WTC11 (cell line): ENCODE results near the gene PPDPF.

Experiments used
- CTCF ChIP-seq: fragments of 200-600 bp; IDR thresholded peaks from 2 replicates; pipeline ENCODE4 v1.8.0; 2022; ENCODE audit warnings: antibody characterized with exemption
- TF ChIP-seq, protein P1 (sequence below): sonication (generic); formaldehyde crosslinking; IDR thresholded peaks from 2 replicates; pipeline ENCODE4 v1.8.1; 2022; ENCODE audit warnings: mild to moderate bottlenecking, moderate library complexity, missing genetic modification reagents

- TF ChIP-seq CTCF: no peak
- TF ChIP-seq, protein P1, sequence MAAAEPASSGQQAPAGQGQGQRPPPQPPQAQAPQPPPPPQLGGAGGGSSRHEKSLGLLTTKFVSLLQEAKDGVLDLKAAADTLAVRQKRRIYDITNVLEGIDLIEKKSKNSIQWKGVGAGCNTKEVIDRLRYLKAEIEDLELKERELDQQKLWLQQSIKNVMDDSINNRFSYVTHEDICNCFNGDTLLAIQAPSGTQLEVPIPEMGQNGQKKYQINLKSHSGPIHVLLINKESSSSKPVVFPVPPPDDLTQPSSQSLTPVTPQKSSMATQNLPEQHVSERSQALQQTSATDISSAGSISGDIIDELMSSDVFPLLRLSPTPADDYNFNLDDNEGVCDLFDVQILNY: no peak
Measured at GRCh38 chr20:63568170-63568981, 47.8 kb downstream of the PPDPF start.
